GM12892 (cell line): ENCODE data around the gene SLC28A3.

Experiments used
- POLR2A ChIP-seq: IDR thresholded peaks from 2 replicates; pipeline ENCODE4 v1.6.1; 2011; ENCODE audit warnings: low read depth, low read length, control low read depth
- POLR2AphosphoS5 ChIP-seq: IDR thresholded peaks from 2 replicates; pipeline ENCODE4 v1.6.1; 2011; ENCODE audit warnings: low read depth, low read length, control low read depth

DNA sequence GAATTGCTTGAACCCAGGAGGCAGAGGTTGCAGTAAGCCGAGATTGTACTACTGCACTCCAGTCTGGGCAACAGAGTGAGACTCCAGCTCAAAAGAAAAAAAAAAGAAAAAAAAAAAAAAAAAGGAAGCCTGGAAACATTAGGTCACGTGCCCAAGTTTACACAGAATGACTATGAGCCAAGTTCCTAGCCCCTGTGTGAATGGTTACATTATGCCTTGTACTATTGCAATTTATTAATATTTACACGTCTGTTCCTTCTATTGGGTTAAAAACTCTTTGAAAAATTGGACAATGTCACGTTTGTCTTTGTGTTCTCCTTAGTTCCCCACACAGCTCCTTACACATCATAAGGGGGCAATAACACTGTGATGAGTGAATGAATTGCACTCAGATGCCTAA lies 33.5 kb upstream of the SLC28A3 start:
- no peak for TF ChIP-seq POLR2AphosphoS5
- TF ChIP-seq POLR2A: no peak
